SJCRH30 (cell line): ENCODE data around the gene TPPP2. TPM values are rescaled to one million over a fixed set of nuclear protein-coding genes. Genes with fewer than 3 reads are reported as not detected.

Source experiments
- total RNA-seq: library from RNA; depleted of rRNA; stranded (reverse); fragments of >200 nt; shearing (Covaris generic); gene quantifications from 2 replicates; pipeline ENCODE4 v1.2.3, GENCODE V29; 2014; rRNA removed

TPPP2 gene
- total RNA-seq, 1 experiment from 2014 or later = not detected

Other genes starting within 250 kb of the TPPP2 start
- not detected in 2 replicates for gene RNASE6, start 248.9 kb upstream of the TPPP2 start, total RNA-seq
- gene RNASE1, start 227.4 kb upstream of the TPPP2 start, total RNA-seq = not detected in 2 replicates
- not detected in 2 replicates for gene RNASE3, start 138.8 kb upstream of the TPPP2 start, total RNA-seq
- gene RNASE2, start 74.7 kb upstream of the TPPP2 start, total RNA-seq = not detected in 2 replicates
- gene METTL17, start 40.2 kb upstream of the TPPP2 start, total RNA-seq = 49.6 and 70.4 TPM in 2 replicates
- gene SLC39A2, start 30.9 kb upstream of the TPPP2 start, total RNA-seq = 0.06 TPM in 1 of 2 replicates, not detected in the other
- gene NDRG2, start 5.2 kb upstream of the TPPP2 start, total RNA-seq = 4.9 and 5.8 TPM in 2 replicates
- gene RNASE13, start 4.6 kb downstream of the TPPP2 start, total RNA-seq = not detected in 2 replicates
- not detected in 2 replicates for gene RNASE7, start 12.1 kb downstream of the TPPP2 start, total RNA-seq
- gene RNASE8, start 27.6 kb downstream of the TPPP2 start, total RNA-seq = not detected in 2 replicates
- gene ARHGEF40, start 40.1 kb downstream of the TPPP2 start, total RNA-seq = 28.3 and 29.3 TPM in 2 replicates
- gene ZNF219, start 68.4 kb downstream of the TPPP2 start, total RNA-seq = 2.6 and 5.9 TPM in 2 replicates
- gene TMEM253, start 70.8 kb downstream of the TPPP2 start, total RNA-seq = not detected in 2 replicates
- 0.03 TPM in 1 of 2 replicates, not detected in the other for gene OR5AU1, start 125.8 kb downstream of the TPPP2 start, total RNA-seq
- 1,205 and 1,219 TPM in 2 replicates for gene HNRNPC, start 239.2 kb downstream of the TPPP2 start, total RNA-seq
- gene RPGRIP1, start 249.9 kb downstream of the TPPP2 start, total RNA-seq = not detected in 2 replicates